SIG-M5 treated with dmso at 0.1 percent for 504 hours (cell line): ENCODE results near the gene RNPS1.

Experiments used
- DNase-seq: peaks from one replicate; lab custom pipeline; 2025; ENCODE audit not compliant: unreplicated experiment; lab: John Stamatoyannopoulos, UW

Gene RNPS1, protein sequence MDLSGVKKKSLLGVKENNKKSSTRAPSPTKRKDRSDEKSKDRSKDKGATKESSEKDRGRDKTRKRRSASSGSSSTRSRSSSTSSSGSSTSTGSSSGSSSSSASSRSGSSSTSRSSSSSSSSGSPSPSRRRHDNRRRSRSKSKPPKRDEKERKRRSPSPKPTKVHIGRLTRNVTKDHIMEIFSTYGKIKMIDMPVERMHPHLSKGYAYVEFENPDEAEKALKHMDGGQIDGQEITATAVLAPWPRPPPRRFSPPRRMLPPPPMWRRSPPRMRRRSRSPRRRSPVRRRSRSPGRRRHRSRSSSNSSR

DNA sequence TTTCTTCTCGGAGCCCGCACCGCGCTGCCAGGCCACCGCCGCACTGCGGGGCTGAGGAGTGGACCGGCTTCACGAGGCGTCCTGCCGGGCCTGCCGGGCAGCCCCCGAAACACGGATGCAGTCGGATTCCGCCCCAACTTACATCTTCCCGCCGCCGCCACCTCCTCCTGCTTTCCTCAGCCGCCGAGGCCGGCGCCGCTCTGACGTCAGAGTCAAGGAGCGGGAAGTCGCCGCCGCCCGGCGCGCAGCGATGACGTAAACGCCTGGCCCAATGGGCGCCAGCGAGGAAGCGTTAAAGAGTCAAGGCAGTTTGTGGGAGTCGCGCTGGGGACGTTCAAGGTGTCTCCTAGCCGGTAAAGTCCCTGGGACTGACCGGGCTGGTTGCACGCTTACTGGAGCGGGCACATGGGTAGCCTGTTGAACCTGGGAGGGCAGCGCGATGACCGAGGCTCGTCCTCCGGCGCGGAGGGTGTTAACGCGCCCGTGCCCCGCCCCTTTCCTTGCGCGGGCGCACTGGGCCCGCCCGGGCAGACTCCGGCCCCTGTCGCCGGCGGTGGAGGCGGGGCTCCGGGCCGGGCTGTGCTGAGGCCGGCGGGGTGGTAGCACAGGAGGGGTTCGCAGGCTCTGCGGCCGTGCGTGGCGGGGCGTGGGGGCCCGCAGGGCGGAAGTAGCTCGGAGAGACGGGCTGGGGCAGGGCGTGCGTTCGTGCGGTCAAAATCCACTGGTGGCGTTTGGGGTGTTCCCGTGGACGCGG lies at the start of gene RNPS1:
Gene RNPS1, minus strand, starts transcription at position 214 of the 754 bp plus-strand sequence. CDS start 3,483 bp downstream, outside the sequence.
- DNase-seq = peak; percentile 78

DNA sequence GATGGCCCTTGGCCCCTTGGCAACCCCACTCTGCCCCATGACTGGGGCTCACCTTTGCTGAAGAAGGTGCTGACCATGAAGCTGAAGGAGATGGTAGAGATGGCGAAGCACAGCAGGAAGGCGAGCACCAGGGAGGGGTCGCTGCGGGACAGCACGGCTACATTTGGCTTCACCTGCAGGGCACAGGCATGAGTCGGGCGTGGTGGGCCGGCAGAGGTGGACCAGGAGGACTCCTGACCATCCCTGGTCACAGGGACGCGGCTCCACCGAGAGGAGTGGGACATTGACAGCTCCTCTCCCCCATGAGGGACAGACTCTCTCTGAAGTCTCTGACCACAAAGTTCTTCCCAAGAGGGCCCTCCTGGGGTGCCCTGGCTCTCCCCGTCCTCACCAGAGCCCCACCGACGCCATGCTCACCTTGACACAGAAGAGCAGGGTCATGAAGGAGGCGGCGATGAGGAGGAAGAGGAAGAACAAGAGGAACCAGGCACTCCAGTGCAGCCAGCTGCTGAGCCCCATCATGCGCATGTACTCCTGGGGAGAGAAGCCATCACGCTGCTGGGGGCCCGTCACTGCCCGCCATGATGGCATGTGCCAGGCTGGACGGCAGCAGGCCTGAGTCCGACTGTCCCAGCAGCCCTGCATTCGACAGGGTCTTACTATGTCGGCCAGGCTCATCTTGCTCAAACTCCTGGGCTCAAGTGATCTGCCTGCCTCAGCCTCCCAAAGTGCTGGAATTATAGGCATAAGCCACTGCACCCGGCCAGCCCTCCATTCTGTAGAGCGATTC lies 49.5 kb upstream of the RNPS1 start:
- no peak for DNase-seq

DNA sequence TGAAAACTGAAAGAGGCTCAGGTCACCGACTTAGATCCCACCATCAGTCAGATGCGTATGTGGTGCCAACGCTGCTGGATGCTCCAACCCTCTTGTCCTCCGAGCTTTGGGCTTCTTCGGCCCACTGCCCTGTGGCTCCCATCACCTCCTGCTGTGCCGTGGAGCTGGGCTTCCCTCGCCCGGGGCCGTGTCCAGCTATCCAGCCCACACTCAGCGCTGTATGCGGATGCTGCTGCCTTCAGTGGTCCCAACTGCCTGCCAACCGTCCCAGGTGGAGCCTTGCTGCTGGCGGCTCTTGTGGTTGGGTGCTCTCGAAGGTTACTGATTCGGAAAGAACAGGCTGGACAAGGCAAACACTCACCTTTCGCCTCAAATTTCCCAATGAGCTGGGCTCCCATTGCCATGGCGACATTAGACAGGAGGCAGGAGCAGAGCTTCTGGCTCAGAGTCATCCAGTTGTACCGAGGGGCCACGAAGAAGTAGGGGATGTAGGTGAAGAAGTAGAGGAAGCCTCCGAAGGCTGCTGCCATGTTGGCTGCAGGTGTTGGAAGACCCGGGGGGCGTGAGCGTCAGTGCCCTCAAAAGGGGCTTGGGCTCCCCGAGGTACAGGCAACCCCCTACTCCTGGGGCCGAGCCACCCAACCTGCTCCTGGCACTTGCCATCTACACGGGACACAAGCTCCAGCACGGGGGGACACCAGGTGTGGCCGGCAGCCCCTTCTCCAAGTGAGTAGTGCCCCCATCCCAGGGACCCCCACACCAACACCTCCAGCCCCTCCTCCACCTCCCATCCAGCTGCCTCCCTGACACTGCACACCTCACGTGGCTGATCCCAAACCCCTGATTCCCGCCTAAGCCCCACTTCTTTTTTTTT lies 40.4 kb upstream of the RNPS1 start:
- DNase-seq = no peak

DNA sequence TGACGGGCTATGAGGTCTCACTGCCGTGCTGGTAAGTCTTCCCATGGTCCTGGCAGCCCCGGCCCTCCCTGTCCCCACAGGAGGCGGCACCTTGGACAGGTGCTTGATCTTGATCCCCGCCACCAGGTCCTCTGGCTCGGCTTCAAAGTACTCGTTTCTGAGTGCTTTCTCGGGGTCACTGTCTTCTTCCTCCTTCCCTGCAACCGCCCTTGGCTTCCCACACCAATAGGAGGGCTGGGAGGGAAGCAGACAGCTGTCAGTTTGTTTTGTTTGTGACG lies 31.9 kb upstream of the RNPS1 start:
- no peak for DNase-seq

DNA sequence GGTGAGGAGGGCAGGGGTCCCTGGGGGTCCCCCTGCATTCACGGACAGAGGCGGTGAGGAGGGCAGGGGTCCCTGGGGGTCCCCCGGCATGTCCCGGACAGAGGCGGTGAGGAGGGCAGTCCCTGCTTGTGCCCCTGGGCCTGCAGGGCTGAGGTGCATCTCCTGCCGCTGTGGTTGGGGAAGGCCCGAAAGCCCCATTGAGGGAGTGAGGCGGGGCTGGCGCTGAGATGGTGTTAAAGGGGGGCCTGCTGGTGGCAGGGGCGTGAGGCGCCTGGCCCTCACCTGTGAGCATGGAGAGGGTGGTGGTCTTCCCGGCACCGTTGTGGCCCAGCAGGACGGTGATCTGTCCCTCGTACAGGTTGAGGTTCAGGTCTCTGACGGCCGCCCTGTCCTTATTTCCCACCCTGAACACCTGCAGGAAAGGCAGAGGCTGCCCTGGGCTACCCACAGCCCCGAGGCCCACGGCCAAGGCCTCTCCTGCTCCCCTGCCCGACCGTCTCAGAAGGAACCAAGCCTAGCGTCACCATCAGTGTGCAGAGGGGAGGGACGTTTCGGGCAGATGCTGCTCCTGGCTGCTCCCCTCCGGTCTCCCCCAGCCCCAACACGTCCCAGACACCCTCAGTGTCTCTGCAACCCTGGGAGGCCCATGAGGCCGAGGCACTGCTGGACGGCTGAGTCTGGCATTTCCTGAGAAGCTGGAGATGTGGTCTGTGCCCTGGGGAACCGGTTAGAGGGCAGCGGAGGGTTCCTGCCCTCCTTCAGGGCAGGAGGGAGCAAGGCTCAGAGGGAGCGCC lies 31.4 kb upstream of the RNPS1 start:
- no peak for DNase-seq

DNA sequence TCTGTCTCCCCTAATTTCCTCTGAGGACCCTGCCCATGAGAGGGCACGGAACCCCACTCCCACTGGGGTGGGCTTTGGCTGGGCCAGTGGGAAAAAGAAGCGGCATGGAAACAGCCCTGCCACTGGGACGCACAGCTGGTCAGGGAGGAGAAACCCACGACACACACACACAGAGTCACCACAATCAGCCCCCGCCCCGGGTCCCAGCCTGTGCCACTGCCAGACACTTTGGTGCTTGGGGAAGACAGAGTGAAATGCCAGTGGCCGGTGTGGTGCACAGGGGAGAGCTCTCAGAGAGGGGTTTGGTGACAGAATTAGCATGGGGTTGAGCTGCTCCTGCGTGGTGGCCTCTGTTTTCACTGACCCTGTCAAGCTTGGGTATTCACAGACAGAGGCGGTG lies 30.7 kb upstream of the RNPS1 start:
- DNase-seq = no peak

DNA sequence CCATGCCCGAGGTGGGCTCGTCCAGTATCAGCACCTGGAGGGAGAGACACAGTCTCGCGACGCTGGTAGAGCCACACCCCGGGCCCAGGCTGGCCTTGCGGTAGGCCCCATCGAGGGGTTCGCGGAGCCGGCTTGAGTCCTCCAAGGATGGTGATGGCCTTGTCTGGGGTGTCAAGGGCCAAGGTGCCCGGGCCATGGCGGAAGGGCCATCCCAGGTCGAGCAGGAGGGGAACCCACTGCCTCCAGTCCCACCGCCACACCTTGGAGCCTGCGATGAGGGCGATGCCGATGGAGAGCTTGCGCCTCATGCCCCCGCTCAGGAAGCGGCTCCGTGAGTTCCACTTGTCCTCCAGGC lies 29.6 kb upstream of the RNPS1 start:
- no peak for DNase-seq

DNA sequence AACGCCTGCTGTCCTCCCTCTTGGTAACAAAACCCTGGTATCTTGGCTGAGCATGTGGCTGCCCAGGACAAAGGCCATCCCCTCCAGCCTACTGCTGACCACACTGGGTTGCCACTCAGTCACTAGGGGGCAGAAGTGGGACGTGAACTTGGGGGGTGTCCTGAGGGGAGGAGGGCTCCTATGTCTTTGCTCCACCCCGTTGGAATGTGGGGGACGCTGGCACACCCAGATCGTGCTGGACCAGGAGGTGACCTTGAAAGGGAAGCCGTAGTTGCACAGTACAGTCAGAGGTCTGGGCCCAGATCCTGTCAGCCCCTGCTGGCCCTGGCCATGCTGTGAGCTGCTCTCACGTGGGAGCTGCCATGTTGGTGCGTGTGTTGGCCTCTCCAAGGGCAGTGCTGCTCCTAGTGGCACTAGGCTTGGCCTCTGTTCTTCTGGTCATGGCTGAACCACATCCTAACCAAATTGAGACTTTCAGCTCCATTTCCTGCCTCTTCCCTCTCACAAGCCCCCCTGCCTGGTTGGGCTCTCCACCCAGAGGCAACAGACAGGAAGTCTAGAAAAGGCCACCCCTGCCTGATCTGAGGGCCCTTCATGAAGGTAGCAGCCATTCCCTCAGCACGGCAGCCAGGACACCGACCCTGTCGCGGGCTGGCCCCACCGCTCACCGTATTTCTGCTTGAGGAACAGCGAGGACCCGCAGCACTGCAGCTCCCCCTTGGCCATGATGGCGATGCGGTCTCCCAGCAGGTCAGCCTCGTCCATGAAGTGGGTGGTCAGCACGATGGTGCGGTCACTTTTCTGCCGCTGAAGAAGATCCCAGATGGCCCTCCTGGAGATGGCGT lies 29.0 kb upstream of the RNPS1 start:
- no peak for DNase-seq

DNA sequence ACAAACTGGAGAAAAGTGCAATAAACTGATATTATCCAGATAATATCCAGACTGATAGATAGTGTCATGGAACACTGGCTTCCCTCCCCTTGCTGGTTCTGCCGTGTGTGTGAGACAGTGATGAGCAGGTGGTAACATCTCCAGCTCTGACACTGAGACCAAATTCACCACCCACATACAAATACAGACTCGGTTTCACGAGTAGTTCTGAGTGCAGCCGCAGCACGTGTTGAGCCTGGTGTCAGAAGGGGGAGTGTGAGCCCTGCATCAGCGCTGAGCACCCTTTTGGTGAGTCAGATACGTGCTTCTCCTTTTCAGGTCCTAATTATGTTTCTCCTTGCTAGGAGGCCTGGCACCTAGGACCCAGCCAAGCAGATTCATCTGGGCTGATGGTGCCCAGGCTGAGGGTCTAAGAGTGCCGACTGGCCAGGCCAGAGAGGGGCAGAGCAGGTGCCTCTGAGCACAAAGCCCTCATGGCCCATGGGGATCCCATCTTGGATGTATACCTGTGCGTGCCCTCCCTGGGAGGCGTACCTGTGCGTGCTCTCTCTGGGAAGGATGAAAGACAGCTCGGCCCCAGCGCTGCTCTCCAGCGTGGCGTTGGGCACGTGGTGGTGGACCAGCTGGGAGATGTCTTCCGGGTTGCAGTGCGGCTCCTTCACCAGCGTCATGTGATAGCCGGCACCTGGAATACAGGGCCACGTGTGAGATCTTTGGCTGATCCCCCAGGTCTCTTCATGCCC lies 27.3 kb upstream of the RNPS1 start:
- DNase-seq = peak; percentile 61

DNA sequence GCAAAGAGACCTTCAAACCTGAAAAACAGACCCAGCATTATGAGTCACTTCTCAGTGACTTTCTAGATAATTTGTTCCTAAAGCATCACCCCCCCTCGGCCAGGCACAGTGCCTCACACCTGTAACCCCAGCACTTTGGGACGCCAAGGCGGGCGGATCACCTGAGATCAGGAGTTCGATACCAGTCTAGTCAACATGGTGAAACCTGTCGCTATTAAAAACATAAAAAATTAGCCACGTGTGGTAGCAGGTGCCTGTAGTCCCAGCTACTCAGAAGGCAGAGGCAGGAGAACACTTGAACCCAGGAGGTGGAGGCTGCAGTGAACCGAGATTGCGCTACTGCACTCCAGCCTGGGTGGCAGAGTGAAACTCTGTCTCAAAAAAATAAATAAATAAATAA lies 24.3 kb upstream of the RNPS1 start:
- DNase-seq = no peak

DNA sequence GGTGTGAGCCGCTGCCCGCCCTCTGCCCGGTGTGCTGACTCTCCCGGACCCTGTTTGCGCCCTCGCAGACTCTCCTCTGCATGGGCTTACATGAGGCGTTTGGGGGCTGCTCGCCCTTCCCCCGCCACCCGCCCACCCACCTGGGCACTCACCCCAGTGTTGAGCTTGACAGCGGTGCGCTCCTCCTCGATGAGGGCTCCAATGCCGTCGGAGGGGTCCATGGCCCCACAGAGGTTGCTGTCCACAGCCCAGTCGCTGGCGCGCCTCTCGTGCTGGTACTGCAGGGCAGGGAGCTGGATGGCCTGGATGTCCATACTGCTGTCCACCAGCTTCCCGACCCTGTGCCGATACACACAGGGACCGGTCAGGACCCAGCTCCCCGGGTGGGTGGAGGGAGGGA lies 21.4 kb upstream of the RNPS1 start:
- DNase-seq = no peak

DNA sequence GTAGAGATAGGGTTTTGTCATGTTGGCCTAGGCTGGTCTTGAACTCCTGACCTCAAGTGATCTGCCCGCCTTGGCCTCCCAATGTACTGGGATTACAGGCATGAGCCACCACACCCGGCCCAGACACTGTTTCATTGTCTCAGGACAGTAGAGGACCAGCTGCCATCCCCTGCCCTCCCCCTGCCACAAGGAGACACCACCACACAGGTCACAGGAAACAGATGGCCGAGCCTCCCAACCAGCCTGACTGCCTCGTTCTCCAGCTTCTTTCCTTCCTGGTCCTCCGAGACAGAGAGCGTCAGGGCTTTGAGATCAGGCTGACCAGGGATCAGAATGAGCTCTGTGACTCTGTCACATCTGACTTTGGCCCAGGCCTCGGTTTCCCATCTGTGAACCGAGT lies 20.8 kb upstream of the RNPS1 start:
- no peak for DNase-seq

DNA sequence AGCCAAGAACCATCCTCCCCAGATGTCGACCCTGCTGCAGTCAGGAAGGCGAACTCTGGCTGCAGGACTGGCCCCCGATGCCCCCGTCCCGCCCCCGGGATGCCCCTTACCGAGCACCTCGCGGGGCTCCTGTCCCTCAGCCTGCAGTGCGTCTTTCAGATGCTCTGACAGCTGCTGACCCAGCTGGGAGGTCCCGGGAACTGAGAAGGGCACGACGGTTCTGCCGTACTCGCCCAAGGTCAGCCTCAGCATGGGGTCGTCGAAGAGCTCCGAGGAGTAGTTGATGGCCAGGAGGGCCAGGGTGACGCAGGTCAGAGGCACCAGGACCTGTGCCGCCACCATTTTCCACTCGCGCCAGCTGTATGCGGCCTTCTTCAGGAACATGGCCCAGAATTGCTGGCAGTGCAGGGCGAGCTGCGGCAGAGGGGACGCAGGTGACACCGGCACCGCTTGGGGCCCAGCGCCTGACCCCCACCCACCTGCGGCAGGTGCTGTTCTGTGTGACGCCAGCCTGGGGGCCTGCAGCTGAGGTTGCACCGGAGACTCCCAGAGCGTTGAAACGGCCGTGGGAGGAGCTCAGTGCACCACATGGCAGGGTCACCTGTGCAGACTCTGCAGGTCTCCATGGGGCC lies 20.1 kb upstream of the RNPS1 start:
- DNase-seq = no peak

DNA sequence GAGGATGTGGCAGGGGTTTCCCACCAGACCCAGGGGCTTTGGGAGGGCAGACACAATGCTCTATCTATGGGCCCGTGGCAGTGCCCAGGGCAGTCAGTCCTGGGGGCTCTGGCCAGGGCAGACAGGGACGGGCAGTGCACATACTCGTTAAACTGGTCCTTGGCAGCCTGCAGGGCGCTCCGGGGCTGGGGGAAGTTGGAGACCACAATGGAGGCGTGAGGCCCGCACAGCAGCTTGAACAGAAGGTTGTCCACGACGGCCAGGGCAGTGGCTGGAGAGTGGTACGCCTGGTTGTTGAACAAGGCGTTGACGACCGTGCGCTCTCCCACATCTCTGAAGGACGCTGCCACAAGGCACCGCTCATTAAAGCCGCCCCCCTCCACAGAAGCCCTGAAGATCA lies 18.6 kb upstream of the RNPS1 start:
- DNase-seq = no peak

DNA sequence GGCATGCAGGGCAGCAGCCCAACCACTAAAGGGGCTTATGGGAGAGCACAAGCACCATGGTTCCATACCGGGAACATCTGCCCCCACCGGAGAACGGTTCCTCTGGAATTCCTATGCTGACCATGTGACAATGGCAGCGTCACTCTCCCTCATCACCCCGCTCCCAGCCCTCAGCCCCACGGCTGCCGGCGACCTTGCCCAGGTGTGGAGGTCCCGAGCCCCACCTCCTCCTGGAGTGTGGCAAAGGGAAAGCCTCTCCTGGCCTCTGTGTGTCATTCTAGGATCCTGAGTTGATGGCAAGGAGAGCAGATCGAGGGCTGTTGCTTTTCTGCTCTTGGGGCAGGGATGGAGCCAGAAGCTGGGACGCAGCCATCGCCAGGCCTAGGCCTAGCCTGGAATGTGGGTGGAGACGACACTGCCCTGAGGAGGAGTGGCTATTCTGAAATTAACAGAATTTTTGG lies 17.8 kb upstream of the RNPS1 start:
- no peak for DNase-seq

DNA sequence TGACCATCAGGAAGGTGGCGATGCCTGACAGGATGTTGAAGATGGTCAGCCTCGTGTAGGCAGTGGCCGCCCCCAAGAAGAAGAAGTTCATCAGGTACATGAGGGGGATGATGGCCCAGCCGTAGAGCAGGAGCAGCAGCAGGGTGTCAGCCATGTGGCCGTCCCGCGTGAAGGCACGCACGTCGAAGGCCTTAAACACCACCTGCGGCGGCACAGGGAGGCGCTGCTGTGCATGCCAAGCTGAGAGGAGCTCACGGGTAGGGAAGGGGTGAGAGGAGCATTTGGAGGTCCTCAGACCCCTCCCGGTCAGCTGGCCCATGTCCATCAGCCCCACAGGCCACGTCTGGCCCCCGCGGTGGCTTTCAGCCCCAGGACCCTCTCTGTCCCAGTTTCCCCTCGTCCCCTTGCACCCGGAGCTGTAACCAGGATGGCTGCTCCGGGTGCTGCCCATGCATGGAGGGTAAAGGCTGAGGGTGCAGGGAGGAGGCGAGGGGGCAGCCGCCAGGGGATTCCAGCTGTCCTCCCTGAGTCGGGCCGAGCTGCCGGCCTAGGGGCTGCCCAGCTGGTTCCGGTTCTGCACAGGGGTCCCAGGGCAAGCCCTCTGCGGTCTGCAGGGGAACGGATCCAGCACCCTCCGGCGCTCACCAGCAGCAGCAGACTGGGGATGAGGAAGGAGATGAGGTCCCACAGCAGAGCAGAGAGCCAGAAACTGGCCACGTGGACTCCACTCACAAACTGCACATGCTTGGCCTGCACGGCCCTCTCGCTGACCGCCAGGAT lies 17.1 kb upstream of the RNPS1 start:
- DNase-seq = no peak

DNA sequence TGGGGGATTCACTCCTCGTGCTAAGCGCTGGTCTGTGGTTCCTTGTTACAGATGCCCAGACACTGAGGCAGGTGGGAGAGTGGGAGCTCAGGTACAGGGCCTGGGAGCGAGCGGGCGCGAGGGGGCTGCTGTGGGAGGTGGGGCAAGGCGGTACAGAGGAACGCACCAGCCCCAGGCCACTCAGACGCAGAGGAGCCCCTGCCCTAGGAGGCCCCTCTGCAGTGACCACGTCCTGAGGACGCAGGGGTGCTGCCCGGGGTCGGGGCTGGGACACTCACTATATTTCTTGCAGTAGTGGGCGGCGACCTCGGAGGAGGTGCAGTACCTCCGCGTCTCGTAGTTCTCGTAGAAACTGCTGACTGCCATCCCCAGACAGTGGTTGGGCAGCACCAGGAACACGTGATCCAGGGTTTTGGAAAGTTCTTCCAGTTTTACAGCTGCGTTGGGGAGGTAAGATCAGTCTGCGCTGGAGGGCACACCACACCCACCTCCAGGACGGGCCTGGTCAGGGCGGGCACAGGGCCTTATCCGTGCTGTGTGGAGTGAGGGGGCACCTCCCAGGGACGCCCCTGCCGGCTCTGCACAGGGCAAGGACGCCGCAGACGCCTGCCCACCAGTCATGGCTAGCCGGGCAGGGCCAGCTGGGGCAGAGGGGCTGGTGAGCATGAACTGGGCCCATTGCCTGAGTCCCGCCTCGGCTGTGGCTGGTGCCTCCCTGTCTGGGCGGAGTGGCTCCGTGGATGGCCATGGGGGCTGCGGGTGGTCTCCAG lies 16.3 kb upstream of the RNPS1 start:
- no peak for DNase-seq
